Measurements from ENCODE around the gene SLC24A3. TPM values are rescaled to one million over a fixed set of nuclear protein-coding genes. Genes with fewer than 3 reads are reported as not detected.

SLC24A3 gene
- total and polyA plus RNA-seq, 2 experiments from 2014 or later, result 0.48 to 1.7 TPM

GRCh38 chr20:19473922-19474286 lies 261.5 kb downstream of the SLC24A3 start:
- 70% methylated on average over 6 of the region's 6 CpGs for WGBS (ENCODE audit: low lambda C conversion rate, missing lambda C conversion rate)
- no peak overlapping the region for H2AFZ ChIP-seq
- no peaks in the 10 kb centered on the region for H3K36me3 ChIP-seq (replicated peaks; ENCODE audit: insufficient read depth, low read depth)
- no peaks in the 10 kb centered on the region for H3K9me3 ChIP-seq (ENCODE audit: low read depth)
- no peak overlapping the region for H3K27ac ChIP-seq
- H4K20me1 ChIP-seq (ENCODE audit: insufficient read depth, poor library complexity, severe bottlenecking), result no peaks in the 10 kb centered on the region
- no peaks in the 10 kb centered on the region for H3K79me2 ChIP-seq
- no peaks in the 10 kb centered on the region for H3K4me1 ChIP-seq (ENCODE audit: insufficient read depth)
- H3K27me3 ChIP-seq, result no peaks in the 10 kb centered on the region
- no peak for TF ChIP-seq EZH2 (IDR thresholded peaks at IDR 0.05; ENCODE audit: borderline replicate concordance)
- TF ChIP-seq EZH2phosphoT487 (IDR thresholded peaks at IDR 0.05; ENCODE audit: low read depth, severe bottlenecking, unreplicated experiment), result no peak
- TF ChIP-seq CTCF (IDR thresholded peaks at IDR 0.05; ENCODE audit: poor library complexity), result no peak
- H3K9me2 ChIP-seq (replicated peaks; ENCODE audit: insufficient read depth), result no peaks in the 10 kb centered on the region
- no peak for DNase-seq (ENCODE audit: low spot score)
- no peak overlapping the region for H3K4me3 ChIP-seq
- H3K4me2 ChIP-seq, result no peak overlapping the region

GRCh38 chr20:19478320-19478895 lies 266.0 kb downstream of the SLC24A3 start:
- Histone ChIP-seq H3K4me3 (no peak overlapping the region), H3K27ac (no peak overlapping the region), H3K9me3 (ENCODE audit: low read depth) (no peaks in the 10 kb centered on the region), H2AFZ (no peak overlapping the region), H3K9me2 (replicated peaks; ENCODE audit: insufficient read depth) (no peaks in the 10 kb centered on the region), H3K4me2 (no peak overlapping the region), H3K27me3 (no peaks in the 10 kb centered on the region), H3K79me2 (no peaks in the 10 kb centered on the region), H4K20me1 (ENCODE audit: insufficient read depth, poor library complexity, severe bottlenecking) (no peaks in the 10 kb centered on the region), H3K36me3 (replicated peaks; ENCODE audit: insufficient read depth, low read depth) (no peaks in the 10 kb centered on the region), H3K4me1 (ENCODE audit: insufficient read depth) (no peaks in the 10 kb centered on the region)
- WGBS (ENCODE audit: low lambda C conversion rate, missing lambda C conversion rate), result 91% methylated on average over 5 of the region's 5 CpGs
- no peak for DNase-seq (ENCODE audit: low spot score)
- TF ChIP-seq EZH2 (IDR thresholded peaks at IDR 0.05; ENCODE audit: borderline replicate concordance) (no peak), EZH2phosphoT487 (IDR thresholded peaks at IDR 0.05; ENCODE audit: low read depth, severe bottlenecking, unreplicated experiment) (no peak), CTCF (IDR thresholded peaks at IDR 0.05; ENCODE audit: poor library complexity) (no peak)

- H2AFZ ChIP-seq, result no peak overlapping the region
- no peak overlapping the region for H3K4me3 ChIP-seq
- no peaks in the 10 kb centered on the region for H3K36me3 ChIP-seq (replicated peaks; ENCODE audit: insufficient read depth, low read depth)
- H3K4me2 ChIP-seq, result no peak overlapping the region
- H3K9me3 ChIP-seq (ENCODE audit: low read depth), result no peaks in the 10 kb centered on the region
- no peaks in the 10 kb centered on the region for H3K9me2 ChIP-seq (replicated peaks; ENCODE audit: insufficient read depth)
- WGBS (ENCODE audit: low lambda C conversion rate, missing lambda C conversion rate), result 68% methylated on average over 2 of the region's 2 CpGs
- no peak overlapping the region for H3K27ac ChIP-seq
- DNase-seq (ENCODE audit: low spot score), result no peak
- no peaks in the 10 kb centered on the region for H3K4me1 ChIP-seq (ENCODE audit: insufficient read depth)
- H3K27me3 ChIP-seq, result no peaks in the 10 kb centered on the region
- H3K79me2 ChIP-seq, result no peaks in the 10 kb centered on the region
- no peaks in the 10 kb centered on the region for H4K20me1 ChIP-seq (ENCODE audit: insufficient read depth, poor library complexity, severe bottlenecking)
- TF ChIP-seq EZH2phosphoT487 (IDR thresholded peaks at IDR 0.05; ENCODE audit: low read depth, severe bottlenecking, unreplicated experiment) (no peak), EZH2 (IDR thresholded peaks at IDR 0.05; ENCODE audit: borderline replicate concordance) (no peak), CTCF (IDR thresholded peaks at IDR 0.05; ENCODE audit: poor library complexity) (no peak)
Observed at GRCh38 chr20:19482726-19483125, 270.3 kb downstream of the SLC24A3 start.

- H3K79me2 ChIP-seq, result no peaks in the 10 kb centered on the region
- no peak overlapping the region for H3K27ac ChIP-seq
- H3K4me2 ChIP-seq, result no peak overlapping the region
- H4K20me1 ChIP-seq (ENCODE audit: insufficient read depth, poor library complexity, severe bottlenecking), result no peaks in the 10 kb centered on the region
- no peak for TF ChIP-seq EZH2 (IDR thresholded peaks at IDR 0.05; ENCODE audit: borderline replicate concordance)
- no peaks in the 10 kb centered on the region for H3K27me3 ChIP-seq
- H3K4me1 ChIP-seq (ENCODE audit: insufficient read depth), result no peaks in the 10 kb centered on the region
- no peak overlapping the region for H2AFZ ChIP-seq
- H3K4me3 ChIP-seq, result no peak overlapping the region
- DNase-seq (ENCODE audit: low spot score), result no peak
- H3K9me2 ChIP-seq (replicated peaks; ENCODE audit: insufficient read depth), result no peaks in the 10 kb centered on the region
- no peaks in the 10 kb centered on the region for H3K9me3 ChIP-seq (ENCODE audit: low read depth)
- no peaks in the 10 kb centered on the region for H3K36me3 ChIP-seq (replicated peaks; ENCODE audit: insufficient read depth, low read depth)
Observed at GRCh38 chr20:19483309-19483708, 270.9 kb downstream of the SLC24A3 start.
